Endodermal cell (in vitro differentiated cells): ENCODE results near the gene COLEC11. TPM values are rescaled to one million over a fixed set of nuclear protein-coding genes. Genes with fewer than 3 reads are reported as not detected.

Experiments used
- DNase-seq: peaks from one replicate; pipeline ENCODE4 v3.0.0-alpha.2; 2017
- H3K27ac ChIP-seq: 2 replicates; pipeline ENCODE4 v1.5.1; 2013; ENCODE audit warnings: mild to moderate bottlenecking, low read depth, low read length, moderate library complexity
- H3K27me3 ChIP-seq: 2 replicates; pipeline ENCODE4 v1.6.1; 2013; ENCODE audit warnings: mild to moderate bottlenecking, low read length, moderate library complexity; ENCODE audit not compliant: insufficient read depth, control insufficient read depth, poor library complexity, severe bottlenecking
- H3K36me3 ChIP-seq: 2 replicates; pipeline ENCODE4 v1.7.0; 2013; ENCODE audit warnings: mild to moderate bottlenecking, low read length, moderate library complexity; ENCODE audit not compliant: control insufficient read depth, insufficient read depth
- H3K4me1 ChIP-seq: one replicate; pipeline ENCODE4 v1.7.0; 2013; ENCODE audit warnings: low read length; ENCODE audit not compliant: control insufficient read depth, insufficient read depth
- H3K4me3 ChIP-seq: 2 replicates; pipeline ENCODE4 v1.5.1; 2013; ENCODE audit warnings: mild to moderate bottlenecking, low read length, moderate library complexity
- H3K9ac ChIP-seq: 2 replicates; pipeline ENCODE4 v1.6.1; 2013; ENCODE audit warnings: mild to moderate bottlenecking, low read length, moderate library complexity; ENCODE audit not compliant: poor library complexity, severe bottlenecking; ENCODE audit errors: extremely low read depth
- H3K9me3 ChIP-seq: 2 replicates; pipeline ENCODE4 v1.6.1; 2013; ENCODE audit warnings: mild to moderate bottlenecking, low read length, moderate library complexity; ENCODE audit not compliant: control insufficient read depth
- H3K27ac Mint-ChIP-seq: 2 replicates; pipeline ENCODE4 v1.8.0; 2020; ENCODE audit warnings: mixed read lengths
- H3K27me3 Mint-ChIP-seq: 2 replicates; pipeline ENCODE4 v1.8.0; 2021; ENCODE audit warnings: mild to moderate bottlenecking, mixed read lengths; ENCODE audit not compliant: insufficient read depth
- H3K36me3 Mint-ChIP-seq: 2 replicates; pipeline ENCODE4 v1.8.0; 2020; ENCODE audit warnings: low read depth, mixed read lengths
- H3K4me1 Mint-ChIP-seq: 2 replicates; pipeline ENCODE4 v1.8.0; 2020; ENCODE audit warnings: mixed read lengths
- H3K4me3 Mint-ChIP-seq: 2 replicates; pipeline ENCODE4 v1.8.0; 2020; ENCODE audit warnings: mild to moderate bottlenecking, moderate library complexity, mixed read lengths
- H3K9me3 Mint-ChIP-seq: 2 replicates; pipeline ENCODE4 v1.8.0; 2020; ENCODE audit warnings: mild to moderate bottlenecking, mixed read lengths
- WGBS, 2 experiments: methylation state at CpG; one replicate each; pipeline versions ENCODE4 v1.1.5 to v1.1.7; 2013; ENCODE audit warnings: missing lambda C conversion rate in 2 of 2, mixed read lengths in 1 of 2; ENCODE audit not compliant: insufficient coverage in 1 of 2, insufficient read length in 1 of 2; 5-methylcytosine and 5-hydroxymethylcytosine counted together
- total RNA-seq, 2 donors: library from RNA; stranded (reverse); fragmentation: NEBNext Ultra II Directional in 1 of 2; extraction: Animal tissue kit (Norgen Biotek cat#: 25700) in 1 of 2; gene quantifications; 2 replicates in 1 of 2; 3 replicates in 1 of 2; pipeline ENCODE4 v1.2.1, GENCODE V29; 2021
- TF ChIP-seq, protein P1 (sequence below): fragments of 200-600 bp; sonication (generic); conservative IDR thresholded peaks from 2 replicates; pipeline ENCODE4 v1.5.0; 2021; ENCODE audit warnings: antibody characterized with exemption, mild to moderate bottlenecking

COLEC11 gene
- total RNA-seq, 2 donors from 2014 or later: 1.1 to 1.5 TPM

DNA sequence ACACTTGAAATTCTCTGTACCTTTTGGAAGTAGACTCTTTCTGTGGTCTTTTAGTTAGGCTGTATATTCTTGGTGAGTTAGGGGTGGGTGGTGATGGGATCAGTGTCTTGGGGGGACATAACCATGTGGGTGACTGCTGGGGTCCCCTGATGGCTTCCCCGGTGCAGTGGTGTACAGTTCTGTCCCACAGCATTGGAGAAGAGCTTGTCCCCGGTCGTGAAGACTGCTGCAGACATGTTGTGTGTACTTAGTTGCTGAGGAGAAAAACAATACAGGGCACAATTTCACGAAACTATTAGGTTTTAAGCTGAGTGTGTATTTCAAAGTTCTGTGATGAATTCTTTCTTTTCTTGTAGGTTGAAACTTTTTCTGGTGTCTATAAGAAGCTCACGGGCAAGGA lies 14.5 kb upstream of the COLEC11 start:
- Histone ChIP-seq H3K4me3 (no peak overlapping the region), H3K9ac (no peak overlapping the region), H3K9me3 (no peaks in the 10 kb centered on the region), H3K27me3 (no peaks in the 10 kb centered on the region), H3K4me1 (no peaks in the 10 kb centered on the region), H3K27ac (no peak overlapping the region), H3K36me3 (peaks cover 88% of the 10 kb centered on the region)
- Mint-ChIP-seq H3K4me1 (peaks cover 28% of the 10 kb centered on the region), H3K27me3 (no peaks in the 10 kb centered on the region), H3K36me3 (peaks cover 85% of the 10 kb centered on the region), H3K9me3 (no peaks in the 10 kb centered on the region), H3K27ac (no peak overlapping the region), H3K4me3 (no peak overlapping the region)
- DNase-seq: no peak
- 93 to 100% methylated on average over 3 to 4 of the region's 5 CpGs for whole genome bisulfite sequencing, 2 experiments
- TF ChIP-seq, protein P1, sequence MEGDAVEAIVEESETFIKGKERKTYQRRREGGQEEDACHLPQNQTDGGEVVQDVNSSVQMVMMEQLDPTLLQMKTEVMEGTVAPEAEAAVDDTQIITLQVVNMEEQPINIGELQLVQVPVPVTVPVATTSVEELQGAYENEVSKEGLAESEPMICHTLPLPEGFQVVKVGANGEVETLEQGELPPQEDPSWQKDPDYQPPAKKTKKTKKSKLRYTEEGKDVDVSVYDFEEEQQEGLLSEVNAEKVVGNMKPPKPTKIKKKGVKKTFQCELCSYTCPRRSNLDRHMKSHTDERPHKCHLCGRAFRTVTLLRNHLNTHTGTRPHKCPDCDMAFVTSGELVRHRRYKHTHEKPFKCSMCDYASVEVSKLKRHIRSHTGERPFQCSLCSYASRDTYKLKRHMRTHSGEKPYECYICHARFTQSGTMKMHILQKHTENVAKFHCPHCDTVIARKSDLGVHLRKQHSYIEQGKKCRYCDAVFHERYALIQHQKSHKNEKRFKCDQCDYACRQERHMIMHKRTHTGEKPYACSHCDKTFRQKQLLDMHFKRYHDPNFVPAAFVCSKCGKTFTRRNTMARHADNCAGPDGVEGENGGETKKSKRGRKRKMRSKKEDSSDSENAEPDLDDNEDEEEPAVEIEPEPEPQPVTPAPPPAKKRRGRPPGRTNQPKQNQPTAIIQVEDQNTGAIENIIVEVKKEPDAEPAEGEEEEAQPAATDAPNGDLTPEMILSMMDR: no peak

DNA sequence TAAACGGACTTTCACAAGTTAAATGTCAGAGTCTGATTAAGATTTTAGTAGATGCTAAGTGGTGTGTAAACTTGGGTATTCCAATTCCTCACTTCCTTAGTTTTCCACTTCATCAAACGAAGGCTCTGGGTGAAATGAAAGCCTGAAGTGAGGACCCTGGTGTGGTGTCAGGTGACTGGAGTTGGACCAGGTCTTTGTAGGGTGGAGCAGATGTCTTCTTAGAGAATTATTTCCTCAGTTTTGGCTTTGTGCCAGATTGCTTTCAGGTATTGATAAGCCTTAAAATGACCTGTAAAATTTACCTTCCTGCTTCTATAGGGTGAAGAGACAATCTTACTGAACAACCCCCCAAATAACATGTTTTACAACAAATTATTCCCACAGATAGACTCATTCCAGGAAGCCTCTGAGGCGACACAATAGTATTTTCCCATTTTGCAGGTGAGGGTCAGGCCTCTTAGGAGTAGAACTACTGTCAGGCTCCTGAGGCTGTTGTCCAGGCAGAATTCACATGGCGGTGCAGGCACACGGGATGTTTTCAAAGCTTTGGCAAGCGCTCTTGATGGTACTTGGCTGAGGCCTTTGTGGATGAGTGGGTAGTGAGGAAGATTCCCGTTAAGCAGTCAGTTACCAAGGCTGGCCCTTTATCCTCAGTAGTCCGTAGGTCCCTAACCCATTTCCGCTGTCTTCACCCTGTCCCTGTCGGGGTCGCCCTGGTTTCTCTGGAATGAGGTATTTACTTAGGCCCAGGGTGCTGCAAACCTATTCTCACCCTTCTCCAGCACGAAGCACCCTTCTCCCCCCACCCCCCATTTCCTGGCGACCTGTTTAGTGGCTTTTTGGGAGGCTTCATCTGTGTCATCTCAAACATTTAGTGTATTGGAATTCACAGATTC lies 13.3 kb upstream of the COLEC11 start:
- Histone ChIP-seq H3K27me3 (no peaks in the 10 kb centered on the region), H3K9me3 (no peaks in the 10 kb centered on the region), H3K4me1 (no peaks in the 10 kb centered on the region), H3K27ac (no peak overlapping the region), H3K36me3 (peaks cover 85% of the 10 kb centered on the region), H3K9ac (no peak overlapping the region), H3K4me3 (no peak overlapping the region)
- peaks cover 84% of the 10 kb centered on the region for H3K36me3 Mint-ChIP-seq
- H3K9me3 Mint-ChIP-seq: no peaks in the 10 kb centered on the region
- H3K4me3 Mint-ChIP-seq: no peak overlapping the region
- peaks cover 22% of the 10 kb centered on the region for H3K4me1 Mint-ChIP-seq
- DNase-seq: no peak
- no peaks in the 10 kb centered on the region for H3K27me3 Mint-ChIP-seq
- 93% methylated on average over 5 to 13 of the region's 13 CpGs for WGBS, 2 experiments
- TF ChIP-seq, protein P1: no peak
- no peak overlapping the region for H3K27ac Mint-ChIP-seq

DNA sequence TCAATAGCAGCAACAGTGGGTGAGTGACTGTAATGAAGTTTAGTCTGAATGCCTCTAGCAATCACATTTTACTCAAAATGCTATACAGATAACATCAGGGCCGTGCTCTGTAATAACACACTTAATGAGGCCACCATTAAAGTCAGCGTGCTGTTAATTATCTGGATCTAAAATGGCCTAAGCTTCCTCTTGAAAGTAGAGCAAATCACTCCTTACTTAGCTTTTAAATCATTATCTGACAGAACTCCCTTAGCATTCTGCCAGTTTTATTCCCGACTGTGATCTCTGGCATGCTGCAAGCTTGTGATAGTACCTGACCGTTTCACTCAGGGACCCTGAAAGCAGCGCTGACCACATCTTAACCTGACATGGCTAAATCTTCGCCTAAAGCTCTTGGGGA lies 10.8 kb upstream of the COLEC11 start:
- Mint-ChIP-seq H3K36me3 (peaks cover 74% of the 10 kb centered on the region), H3K27me3 (no peaks in the 10 kb centered on the region), H3K4me1 (peaks cover 5% of the 10 kb centered on the region), H3K9me3 (no peaks in the 10 kb centered on the region), H3K27ac (no peak overlapping the region), H3K4me3 (no peak overlapping the region)
- no peak for DNase-seq
- H3K9ac ChIP-seq: no peak overlapping the region
- no peak overlapping the region for H3K4me3 ChIP-seq
- no peaks in the 10 kb centered on the region for H3K9me3 ChIP-seq
- TF ChIP-seq, protein P1: no peak
- H3K36me3 ChIP-seq: peaks cover 61% of the 10 kb centered on the region
- H3K27me3 ChIP-seq: no peaks in the 10 kb centered on the region
- WGBS, 2 experiments: 92 to 96% methylated on average over 4 to 6 of the region's 6 CpGs
- no peak overlapping the region for H3K27ac ChIP-seq
- H3K4me1 ChIP-seq: no peaks in the 10 kb centered on the region
